ENCODE measurements around the gene PLA2G12A.

PLA2G12A gene

DNA sequence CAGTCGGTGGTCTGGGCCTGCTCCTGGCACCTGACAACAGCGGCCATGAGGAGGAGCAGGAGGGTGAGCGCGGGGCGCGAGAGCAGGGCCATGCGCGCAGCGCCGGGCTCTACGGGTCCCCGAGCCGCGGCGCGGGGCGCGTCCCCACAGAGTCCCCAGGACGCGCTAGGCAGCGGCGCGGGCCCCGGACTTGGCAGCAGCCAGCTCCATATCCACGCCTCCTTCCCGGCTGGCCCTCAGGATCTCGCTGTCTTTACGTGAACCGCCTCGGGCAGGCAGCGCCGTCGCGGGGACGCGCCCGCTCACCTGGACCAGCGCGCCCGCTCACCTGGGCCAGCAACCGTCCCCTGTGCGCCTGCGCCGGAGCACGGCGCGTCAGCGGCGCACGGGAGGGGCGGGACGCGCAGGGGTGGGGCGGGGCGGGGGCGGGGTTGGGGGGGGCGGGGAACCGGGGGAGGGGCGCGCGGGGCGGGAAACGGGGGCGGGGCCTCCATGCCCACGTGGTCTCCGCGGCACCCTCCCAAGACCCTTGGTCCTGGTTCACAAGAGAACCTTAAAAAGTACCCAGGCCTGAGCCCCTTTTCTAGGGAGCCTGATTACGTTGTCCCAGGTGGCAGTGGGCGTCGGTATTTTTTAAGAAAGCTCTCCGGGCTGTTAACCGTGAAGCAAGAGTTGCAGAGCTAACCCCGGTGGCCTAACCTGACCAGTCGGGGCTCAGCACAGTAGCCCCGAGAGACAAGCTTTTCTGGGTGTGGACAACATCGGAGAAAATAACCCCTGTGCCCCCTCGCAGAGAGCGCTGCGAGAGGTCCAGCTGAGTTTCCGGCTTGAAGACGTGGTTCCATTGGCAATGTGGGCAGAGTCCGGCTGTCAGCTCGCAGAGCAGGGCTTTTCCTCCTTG, at the start of gene PLA2G12A:
PLA2G12A (minus strand) TSS at position 353 of the 901 bp plus-strand sequence; CDS start at position 92, 261 bp downstream.
- DNase-seq (ENCODE audit: low spot score): peak; percentile 69

DNA sequence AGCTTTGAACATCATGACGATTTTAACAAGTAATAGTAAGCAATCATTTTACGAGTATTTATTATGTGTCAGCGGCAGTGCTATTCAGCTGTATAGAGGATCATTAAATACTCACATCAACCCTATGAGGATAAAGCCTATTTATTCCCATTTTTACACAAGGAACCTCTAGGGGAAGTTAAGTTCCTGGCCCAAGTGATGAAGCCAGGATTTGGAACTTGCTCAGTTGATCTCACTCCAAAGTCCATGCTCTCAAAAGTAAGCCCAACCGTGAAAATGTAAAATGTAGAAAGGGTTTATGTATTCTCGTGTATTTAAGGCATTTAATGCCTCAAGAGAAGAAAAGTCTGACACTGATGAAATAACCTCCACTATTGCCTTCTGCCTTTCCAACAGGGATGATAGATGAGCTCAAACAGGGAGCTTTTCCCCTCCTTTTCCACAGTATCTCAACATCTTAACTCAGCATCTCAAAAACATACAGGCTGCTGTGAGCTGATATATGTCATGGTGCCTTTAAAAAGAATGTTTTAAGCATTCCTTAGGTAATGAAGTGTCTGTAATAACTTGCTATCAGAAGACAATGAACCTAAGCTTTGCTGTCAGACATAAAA, 35.0 kb upstream of the PLA2G12A start:
- DNase-seq (ENCODE audit: low spot score): no peak

DNA sequence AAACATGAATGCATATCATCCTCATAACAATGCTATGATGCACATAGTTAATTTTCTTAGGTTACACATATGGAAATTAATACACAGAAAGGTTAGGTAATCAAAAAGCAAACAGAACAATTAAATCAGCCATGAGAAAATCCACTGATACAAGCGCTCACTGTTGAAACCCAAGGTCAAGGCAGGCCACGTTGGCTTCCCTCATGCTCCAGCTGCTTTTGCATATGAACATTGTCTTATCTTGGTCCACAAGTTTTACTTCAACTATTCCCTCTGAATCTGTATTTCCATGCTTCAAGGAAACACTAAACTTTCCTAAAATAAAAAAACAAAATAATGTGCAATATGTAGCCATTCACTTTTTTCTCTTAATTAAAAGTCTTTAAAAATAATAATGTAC, 34.5 kb upstream of the PLA2G12A start:
- no peak for DNase-seq (ENCODE audit: low spot score)

DNA sequence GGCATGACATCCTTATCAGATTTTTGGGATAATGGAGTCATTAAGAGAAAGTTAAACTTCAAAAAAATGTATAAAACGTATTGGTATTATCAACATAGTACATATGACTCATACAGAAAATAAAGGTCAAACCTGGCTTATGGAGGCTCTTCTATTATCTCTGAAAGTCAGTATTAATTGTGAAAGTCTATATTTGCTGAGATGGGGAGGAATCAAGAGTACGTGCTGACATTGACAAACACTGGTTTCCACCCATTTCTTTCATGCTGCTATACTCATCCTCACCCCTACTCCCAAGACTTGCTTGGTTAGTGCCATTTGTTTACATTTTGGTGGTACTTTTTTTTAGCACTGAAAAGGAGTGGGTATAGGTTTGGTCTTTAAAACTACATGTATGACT, 30.8 kb upstream of the PLA2G12A start:
- DNase-seq (ENCODE audit: low spot score): no peak

DNA sequence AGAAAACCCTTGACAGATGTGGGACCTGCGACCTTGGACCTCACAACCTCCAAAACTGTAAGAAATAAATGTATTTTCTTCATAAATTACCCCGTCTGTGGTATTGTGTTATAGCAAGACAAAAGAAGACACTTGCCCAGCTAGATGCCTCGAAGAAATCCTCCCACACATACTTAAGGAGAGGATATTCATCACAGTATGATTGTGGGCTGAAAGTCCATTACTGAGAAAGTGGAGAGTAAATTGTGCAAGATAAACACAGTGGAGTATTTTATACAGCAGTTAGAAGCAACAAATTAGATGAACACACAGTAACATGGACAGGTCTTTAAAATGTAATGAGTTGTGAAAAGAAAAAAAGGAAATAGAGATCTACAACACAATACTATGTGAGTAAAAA, 25.8 kb upstream of the PLA2G12A start:
- no peak for DNase-seq (ENCODE audit: low spot score)

DNA sequence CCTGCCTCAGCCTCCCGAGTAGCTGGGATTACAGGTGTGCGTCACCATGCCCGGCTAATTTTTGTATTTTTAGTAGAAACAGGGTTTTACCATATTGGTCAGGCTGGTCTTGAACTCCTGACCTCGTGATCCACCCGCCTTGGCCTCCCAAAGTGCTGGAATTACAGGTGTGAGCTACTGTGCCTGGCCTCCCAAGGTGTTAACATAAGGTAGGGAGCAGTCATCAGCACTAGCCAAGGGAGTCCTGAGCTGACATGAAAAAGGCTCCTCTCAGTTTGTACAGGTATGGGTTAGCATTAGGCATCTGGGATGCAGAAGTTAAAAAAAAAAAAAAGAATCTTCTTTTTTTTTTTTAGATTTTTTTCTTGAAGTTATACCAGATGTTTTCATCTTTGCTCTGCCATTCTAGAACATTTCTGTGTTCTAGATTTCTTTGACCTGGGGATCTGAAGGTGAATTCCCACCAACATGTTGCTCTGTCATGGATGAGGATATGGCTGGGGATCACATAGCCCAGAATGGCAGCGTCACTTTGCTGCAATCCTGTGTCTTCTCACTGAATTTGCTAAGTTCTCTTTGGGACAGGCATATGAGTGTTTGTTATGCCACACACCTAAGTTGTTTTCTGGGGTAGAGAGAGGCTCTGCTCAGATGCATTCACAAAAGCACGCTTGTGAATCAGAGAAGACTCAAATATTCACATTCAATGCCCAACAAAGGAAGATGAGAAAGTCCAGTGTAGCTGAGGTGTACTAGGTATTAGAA, 24.4 kb upstream of the PLA2G12A start:
- DNase-seq (ENCODE audit: low spot score): no peak

DNA sequence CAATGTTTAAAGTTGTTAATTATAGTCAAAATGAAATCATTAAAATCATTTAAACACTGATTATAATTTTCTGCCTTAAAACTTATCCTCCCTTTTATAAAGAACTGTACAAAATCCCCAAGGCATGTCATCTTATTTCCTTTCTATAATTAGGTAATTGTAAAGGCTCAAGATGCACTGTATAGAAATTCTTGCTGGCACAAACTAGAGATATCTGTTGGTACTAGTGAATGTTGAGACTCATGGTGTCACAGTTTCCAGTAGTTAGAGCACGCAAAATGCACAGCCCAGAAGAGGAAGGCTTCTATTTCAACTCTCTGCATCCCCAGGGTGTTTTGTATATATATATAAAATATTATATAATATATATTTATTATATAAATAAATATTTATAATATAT, 22.7 kb upstream of the PLA2G12A start:
- DNase-seq (ENCODE audit: low spot score): no peak

DNA sequence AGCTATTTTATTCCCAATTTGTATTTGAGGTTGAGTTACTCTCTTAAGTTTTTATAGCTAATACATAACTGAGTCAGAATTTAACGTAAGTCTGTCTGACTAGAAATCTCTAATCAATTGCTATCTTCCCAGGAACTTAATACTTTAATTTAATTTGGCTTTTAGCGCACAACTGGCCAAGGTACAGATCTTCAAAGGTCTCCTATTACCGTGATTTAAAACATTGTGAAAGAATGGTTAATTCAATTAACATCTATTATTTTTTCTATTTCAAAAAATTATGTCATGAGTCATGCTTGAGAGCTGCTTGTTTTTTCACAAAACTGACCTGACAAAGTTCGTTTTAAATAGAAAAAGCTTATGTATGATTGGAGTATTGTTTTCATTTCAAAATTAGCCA, 22.0 kb upstream of the PLA2G12A start:
- DNase-seq (ENCODE audit: low spot score): no peak

DNA sequence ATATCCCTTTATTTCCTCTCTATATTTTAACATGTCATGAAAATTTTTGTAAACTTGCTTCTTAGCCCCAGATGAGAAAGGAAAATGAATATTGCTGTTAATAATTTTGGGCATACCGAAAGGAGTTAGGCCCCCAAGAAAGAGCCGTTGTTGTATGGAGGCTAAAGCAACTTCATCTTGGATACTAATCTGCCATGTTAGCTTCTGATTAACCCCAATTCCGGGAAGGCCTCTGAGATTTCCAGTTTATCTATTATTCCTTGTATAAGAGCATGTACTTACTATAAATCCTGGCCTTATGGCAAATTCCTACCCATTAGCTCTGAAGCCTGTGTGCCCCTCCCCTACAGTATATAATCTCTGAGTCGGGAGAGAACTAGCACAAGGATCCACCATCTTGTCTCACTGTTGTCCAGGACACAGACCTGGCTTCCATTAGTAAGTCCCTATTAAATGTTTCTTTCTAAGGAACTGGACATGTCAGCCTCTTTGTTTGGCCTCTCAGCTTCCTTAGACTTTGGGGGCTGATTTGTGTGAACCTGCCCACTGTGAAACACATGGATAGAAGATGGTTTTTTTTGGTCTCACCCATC, 20.9 kb upstream of the PLA2G12A start:
- DNase-seq (ENCODE audit: low spot score): no peak

DNA sequence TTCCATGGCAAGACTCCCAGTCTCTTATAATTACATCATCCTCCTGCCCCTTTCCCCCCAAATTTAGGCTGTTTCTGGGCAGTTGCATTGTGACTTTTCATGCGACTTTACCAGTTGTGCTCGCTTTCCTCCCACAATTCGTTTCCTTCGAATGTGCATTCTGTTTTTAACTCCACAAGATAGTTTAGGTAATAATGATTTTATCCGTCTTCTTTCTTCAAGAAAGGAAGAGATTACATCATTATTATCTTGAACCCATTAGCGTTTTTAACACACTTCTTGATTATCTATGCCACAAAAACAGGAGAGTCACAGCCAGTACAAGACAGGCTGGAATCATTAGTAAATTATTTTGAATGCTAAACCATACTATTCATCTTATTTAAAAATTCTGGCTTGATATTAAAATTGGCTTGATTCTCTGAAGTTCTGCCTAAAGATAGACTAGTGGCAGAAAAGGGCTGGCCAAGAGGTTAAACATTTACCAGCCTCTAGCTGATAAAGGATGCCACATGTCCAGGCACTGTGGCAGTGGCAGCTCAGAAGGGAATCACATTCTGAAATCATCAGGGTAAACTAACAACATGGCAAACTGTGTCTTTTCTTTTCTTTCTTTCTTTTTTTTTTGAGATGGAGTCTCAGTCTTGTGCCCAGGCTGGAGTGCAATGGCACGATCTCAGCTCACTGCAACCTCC, 19.7 kb upstream of the PLA2G12A start:
- DNase-seq (ENCODE audit: low spot score): no peak

DNA sequence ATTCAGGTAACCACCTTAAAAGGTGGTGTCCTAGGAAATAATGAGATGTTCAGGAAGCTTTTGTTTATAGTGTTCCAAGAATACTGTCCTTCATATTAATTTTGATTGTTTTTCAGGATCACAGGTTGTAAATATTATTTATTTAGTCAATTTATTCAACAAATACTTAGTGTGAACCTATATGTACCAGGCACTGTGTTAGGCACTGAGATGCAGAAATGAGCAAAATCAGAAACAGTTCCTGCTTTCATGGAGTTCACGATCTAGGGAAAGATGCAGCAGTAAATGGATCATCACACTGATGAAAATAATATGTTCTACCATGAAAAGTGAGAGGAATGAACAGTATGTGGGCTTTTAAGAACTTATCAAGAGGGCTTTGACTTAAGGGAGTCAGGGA, 18.2 kb upstream of the PLA2G12A start:
- DNase-seq (ENCODE audit: low spot score): no peak

DNA sequence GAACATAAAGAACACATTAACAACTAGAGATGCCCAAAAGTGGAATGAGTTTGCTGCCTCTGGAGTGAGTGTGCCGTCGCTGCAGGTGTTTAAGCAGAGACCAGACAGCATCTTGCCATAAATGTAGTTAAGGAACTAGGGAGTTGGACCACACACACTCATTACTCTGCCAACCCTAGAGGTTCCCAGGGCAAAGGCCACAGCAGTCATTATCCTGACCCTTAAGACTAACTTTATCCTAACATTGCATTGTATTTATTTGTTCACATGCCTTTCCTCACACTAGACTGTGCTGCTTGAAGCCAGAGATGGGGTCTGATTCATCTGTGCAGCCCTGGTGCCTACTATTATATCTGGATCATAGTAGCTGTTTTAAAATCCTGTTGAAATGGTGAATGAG, 16.9 kb upstream of the PLA2G12A start:
- DNase-seq (ENCODE audit: low spot score): no peak

DNA sequence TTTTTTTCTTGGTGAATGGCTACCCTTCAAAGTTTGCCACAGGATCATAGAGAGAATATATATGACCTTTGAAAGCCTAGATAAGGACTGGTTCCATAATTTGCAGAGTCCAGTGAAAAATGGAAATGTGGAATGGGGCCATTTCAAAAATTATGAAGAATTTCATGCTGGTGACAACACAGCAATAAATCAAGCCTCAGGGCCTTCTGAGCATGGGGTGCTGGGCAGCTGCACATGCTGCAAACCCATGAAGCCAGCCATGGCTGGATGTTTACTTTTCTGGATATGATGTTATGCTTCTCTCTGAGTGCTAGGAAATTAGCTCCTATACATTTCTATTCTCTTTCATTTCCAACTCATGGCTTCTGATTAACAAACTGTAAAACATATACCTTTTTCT, 16.0 kb upstream of the PLA2G12A start:
- no peak for DNase-seq (ENCODE audit: low spot score)

DNA sequence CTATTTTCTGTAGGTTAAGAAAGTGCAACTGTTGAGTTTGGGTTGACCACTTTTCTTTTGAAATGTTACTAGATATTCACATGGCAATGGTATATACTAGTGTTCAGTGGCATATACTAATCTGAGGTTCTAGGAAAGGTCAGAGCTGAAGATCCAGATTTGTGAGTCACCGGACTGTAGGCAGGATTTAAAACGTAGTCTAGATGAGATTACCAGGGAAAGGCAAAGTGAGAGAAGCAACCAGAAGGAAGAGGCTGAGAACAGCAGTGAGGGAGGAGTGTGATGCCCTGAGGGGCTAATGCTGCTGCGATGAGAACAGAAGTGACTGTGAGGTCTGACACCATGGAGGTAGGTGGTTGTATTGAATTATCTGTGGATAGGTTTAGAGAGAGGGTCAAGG, 9.7 kb upstream of the PLA2G12A start:
- DNase-seq (ENCODE audit: low spot score): no peak

DNA sequence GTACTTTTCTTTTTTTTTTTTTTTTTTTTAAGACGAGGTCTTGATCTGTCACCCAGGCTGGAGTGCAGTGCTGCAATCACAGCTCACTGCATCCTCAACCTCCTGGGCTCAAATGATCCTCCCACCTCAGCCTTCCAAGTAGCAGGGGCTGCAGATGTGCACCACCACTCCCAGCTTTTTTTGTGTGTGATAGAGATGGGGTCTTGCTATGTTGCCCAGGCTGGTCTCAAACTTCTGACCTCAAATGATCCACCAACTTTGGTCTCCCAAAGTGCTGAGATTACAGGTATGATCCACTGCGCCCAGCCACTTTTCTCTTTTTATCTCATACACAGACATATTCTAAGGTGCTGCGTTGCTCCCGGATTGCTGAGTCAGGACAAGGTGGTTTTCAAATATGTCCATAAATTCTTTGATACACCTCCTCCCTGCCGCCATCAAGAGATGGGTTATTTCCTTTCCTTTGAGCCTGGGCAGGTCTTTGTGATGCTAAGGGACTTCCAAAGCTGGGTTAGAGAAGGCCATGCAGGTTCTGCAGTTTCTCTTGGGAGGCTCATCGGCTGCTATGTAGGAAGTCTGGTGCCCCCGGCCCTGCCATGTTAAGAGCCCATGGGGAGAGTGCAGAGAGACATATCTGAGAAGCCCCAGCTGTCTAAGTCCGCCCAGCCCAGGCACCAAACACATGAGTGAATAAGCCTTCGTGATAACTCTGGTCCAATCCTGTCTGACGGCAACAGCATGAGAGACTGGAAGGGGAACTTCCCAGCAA, 8.4 kb upstream of the PLA2G12A start:
- DNase-seq (ENCODE audit: low spot score): no peak

DNA sequence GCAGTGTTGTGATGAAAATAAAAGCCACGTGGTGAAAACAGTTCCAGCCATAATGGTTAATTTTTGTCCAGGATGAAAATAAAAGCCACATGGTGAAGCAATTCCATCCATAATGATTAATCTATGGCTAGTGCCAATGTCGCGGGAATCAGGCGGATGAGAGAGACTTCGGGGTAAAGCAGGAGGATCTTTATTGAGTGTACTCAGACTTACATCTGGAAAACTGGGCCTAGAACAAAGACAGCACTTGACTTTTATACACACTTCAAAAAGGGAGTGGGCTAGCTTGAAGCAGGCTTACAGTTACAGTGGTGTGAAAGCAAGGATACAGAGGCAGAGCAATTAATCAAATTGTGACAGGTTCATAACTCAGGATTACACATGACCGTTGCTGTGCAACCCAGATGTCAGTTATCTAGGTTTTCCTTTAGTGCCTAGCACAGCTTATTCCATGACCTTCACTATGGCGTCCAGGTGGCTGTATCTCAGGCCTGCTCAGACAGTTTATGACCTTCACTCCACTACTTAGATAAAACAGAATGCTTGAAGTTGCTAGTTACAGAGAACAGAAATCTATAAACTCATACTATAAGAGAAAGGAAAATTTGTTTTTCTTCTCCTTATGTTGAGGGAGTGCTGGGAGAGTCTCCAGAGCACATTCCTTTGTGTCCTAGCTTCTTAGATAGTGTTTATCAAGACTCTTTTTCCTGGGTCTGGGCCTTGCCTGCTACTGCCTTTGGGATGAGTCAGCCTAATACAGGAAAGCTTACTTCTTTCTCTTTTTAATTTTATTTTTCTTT, 5.9 kb upstream of the PLA2G12A start:
- DNase-seq (ENCODE audit: low spot score): no peak

DNA sequence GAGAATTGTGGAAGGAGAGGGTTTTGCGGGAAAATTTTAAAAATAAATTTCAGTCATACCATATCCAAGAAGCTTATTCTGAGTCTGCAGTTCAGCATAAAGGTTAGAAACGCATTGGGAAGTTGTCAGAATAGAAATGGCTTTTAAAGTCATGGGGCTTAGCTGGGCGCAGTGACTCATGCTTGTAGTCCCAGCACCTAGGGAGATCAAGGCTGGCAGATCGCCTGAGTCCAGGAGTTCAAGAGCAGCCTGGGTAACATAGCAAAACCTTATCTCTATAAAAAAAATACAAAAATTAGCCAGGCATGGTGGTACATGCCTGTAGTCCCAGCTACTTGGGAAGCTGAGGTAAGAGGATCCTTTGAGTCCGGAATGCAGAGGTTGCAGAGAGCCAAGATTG, 3.9 kb upstream of the PLA2G12A start:
- DNase-seq (ENCODE audit: low spot score): no peak

DNA sequence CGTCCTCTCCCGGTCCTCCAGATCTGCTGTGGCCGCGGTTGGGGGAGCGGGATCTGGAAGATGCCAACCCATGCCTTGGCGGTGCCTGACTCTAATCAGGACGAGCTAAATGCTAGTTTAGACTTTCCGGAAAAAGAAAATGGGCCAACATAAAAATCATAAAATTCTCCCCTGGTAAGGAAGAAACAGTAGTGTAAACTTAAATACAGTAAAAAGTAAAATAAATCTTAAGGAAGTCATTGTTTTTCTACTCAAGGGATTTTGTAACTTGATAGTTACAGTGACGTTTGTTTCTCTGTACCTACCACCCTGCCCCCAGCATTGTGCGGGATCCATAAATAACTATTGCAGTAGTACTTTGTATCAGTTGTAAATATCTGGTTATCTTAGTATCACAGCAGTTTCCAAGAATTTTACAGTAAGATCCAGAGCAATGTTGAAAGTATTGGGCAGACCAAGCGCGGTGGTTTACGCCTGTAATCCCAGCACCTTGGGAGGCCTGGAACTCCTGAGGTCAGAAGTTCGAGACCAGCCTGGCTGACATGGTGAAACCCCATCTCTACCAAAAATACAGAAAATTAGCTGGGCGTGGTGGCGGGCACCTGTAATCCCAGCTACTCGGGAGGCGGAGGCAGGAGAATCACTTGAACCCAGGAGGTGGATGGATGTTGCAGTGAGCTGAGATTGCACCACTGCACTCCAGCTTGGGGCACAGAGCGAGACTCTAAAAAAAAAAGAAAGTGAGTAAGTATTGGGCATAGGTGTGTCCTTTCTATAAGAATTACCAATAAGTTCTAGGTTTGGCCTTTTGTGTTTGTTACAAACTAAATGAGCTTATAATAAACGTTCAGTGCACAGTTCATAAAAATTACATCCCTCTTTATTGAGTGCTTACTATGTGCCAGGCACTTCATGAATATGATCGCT, 1.0 kb upstream of the PLA2G12A start:
- DNase-seq (ENCODE audit: low spot score): no peak

DNA sequence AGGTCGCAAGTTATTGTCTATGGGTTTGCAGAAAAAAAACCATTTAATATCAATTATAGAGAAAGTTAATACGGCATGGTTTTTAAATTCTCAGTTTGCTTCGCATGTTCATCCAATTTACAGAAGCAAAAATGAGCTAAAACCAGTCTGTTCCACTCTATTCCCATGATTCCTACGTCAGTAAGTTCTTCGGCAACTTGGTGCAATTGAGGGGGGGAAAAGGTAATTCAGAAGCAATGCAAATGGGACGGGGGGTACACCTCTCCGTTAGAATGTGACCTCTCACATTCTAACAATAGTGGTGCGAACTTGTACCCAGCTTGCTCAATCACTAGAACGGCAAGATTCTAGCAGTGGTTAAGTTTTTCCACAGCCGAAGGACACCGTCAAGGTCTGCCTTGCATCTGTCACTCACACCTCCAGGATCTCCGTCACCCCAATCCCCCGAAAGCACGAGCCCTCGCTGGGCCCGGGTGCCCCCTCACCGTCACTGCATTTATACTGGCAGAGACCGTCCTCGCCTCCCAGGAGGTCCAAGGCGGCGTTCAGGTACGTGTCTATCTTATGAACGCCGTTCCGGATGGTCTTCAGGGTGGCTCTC, 653 bp downstream of the PLA2G12A start:
- peak; percentile 27 for DNase-seq (ENCODE audit: low spot score)
